GM12878 (cell line): Measurements from ENCODE around the gene KRTAP5-7.

Experiments used
- CHD2 ChIP-seq: IDR thresholded peaks from 2 replicates; pipeline ENCODE4 v1.6.1; 2011; ENCODE audit warnings: low read depth, low read length, improper control_type of control experiment, borderline replicate concordance
- CTCF ChIP-seq, 3 experiments: IDR thresholded peaks in 2 of 3; conservative IDR thresholded peaks in 1 of 3; 2 replicates each; pipeline ENCODE4 v1.5.1; 2011; ENCODE audit warnings: low read depth in 3 of 3, low read length in 3 of 3, mild to moderate bottlenecking in 3 of 3, control low read depth in 2 of 3, moderate library complexity in 2 of 3, inconsistent platforms in 1 of 3, mixed read lengths in 1 of 3; ENCODE audit not compliant: control insufficient read depth in 2 of 3, insufficient read depth in 1 of 3; ENCODE audit errors: extremely low read depth in 1 of 3
- EZH2 ChIP-seq: IDR thresholded peaks from 2 replicates; pipeline ENCODE4 v1.6.1; 2012; ENCODE audit warnings: low read depth, mild to moderate bottlenecking, control low read depth, inconsistent platforms, low read length, borderline replicate concordance; ENCODE audit not compliant: control insufficient read depth
- FOS ChIP-seq: IDR thresholded peaks from 3 replicates; pipeline ENCODE4 v1.6.1; 2011; ENCODE audit warnings: borderline replicate concordance; ENCODE audit not compliant: insufficient read length; ENCODE audit errors: extremely low read depth
- IRF4 ChIP-seq: IDR thresholded peaks from 2 replicates; pipeline ENCODE4 v1.6.1; 2011; ENCODE audit warnings: low read depth, low read length
- MXI1 ChIP-seq: fragments of 150-350 bp; IDR thresholded peaks from 2 replicates; pipeline ENCODE4 v1.6.1; 2011; ENCODE audit warnings: low read depth, mild to moderate bottlenecking, inconsistent platforms, low read length, improper control_type of control experiment
- POLR2A ChIP-seq: IDR thresholded peaks from 2 replicates; pipeline ENCODE4 v1.6.1; 2011; ENCODE audit warnings: low read depth, mild to moderate bottlenecking, low read length
- PRDM15 ChIP-seq: fragments of 450-650 bp; formaldehyde crosslinking; IDR thresholded peaks from 2 replicates; pipeline ENCODE4 v1.4.0; 2020; ENCODE audit warnings: mild to moderate bottlenecking, moderate library complexity
- REST ChIP-seq: IDR thresholded peaks from 2 replicates; pipeline ENCODE4 v1.6.1; 2012; ENCODE audit warnings: mild to moderate bottlenecking, low read depth, low read length
- SIN3A ChIP-seq: IDR thresholded peaks from 2 replicates; pipeline ENCODE4 v1.6.1; 2012; ENCODE audit warnings: low read depth, low read length, improper control_type of control experiment
- SP1 ChIP-seq: IDR thresholded peaks from one replicate; pipeline ENCODE4 v1.6.1; 2011; ENCODE audit warnings: low read depth, low read length
- TARDBP ChIP-seq: IDR thresholded peaks from 2 replicates; pipeline ENCODE4 v1.6.1; 2016; ENCODE audit warnings: borderline replicate concordance
- ZBTB40 ChIP-seq: fragments of 450-650 bp; IDR thresholded peaks from 2 replicates; pipeline ENCODE4 v1.6.1; 2016; ENCODE audit warnings: mild to moderate bottlenecking, moderate library complexity, borderline replicate concordance

GRCh38 chr11:71574418-71574817, 47.4 kb downstream of the KRTAP5-7 start:
- TF ChIP-seq CTCF (IDR thresholded peaks at IDR 0.05 in 2 of 3, conservative IDR thresholded peaks at IDR 0.05 in 1 of 3; ENCODE audit: control insufficient read depth in 2 of 3, extremely low read depth in 1 of 3, insufficient read depth in 1 of 3, low read depth in 3 of 3, low read length in 3 of 3) (no peak), PRDM15 (no peak), CHD2 (no peak), POLR2A (no peak), SP1 (no peak), SIN3A (no peak), IRF4 (no peak), EZH2 (no peak), REST (no peak), ZBTB40 (no peak), MXI1 (no peak), TARDBP (no peak), FOS (no peak)
